GM21367 (cell line): ENCODE data around the gene LRRC74A.

Source experiments
- ATAC-seq: cut with Tn5 transposase; IDR thresholded peaks from one replicate; pipeline ENCODE4 v1.9.1; 2021; ENCODE audit not compliant: unreplicated experiment

LRRC74A gene

DNA sequence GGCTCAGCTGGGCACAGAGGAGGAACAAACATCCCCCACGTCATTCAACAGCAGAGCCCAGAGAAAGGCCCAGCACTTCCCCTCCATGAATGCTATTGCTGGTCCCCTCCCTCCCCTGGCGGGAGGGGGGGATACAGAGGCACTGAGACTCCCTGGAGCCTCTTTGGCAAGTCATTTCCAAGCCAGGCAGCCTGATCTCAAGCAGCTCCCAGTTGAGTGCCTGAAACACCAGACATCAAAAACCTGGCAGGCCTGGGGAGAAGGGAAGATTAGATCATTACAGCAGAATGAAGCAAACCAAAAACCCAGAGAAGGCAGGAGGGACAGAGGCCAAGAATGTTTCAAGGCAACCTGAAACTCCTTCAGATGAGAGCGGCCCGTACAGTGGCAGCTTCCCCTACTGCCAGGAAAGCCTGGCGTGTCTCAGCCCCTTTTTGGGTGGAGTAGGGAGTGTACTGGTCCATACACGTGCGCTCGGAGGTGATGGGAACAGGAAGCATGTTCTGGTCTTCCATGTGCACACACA lies 92.1 kb downstream of the LRRC74A start:
- ATAC-seq = no peak

DNA sequence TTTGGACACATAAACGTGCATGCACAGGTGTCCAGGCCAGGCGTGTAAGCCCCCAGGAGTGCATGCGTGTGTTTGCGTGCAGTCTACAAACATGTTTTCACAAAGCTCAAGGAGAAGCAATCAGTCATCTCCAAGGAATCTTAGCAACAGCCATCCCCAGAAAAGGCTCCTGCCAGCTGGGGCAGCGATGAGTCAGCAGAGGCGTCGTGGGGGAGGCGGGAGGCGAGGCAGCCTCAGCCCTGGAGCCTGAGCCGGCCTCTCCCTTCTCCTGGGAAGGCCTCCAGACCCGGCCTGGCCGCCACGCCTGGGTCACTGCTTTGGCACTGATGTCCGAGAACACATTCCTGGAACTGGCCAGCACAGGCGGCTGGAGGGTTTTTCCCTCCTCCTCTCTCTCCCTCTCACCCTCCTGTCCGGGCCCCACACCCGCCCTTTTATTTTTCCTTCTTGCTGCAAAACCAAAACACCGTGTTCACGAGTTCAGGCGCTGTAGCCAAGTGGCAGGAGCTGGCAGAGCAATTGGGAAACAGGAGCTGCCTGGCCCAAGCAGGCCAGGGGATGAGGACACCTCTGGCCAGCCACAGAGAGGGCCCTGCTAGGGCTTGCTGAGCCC lies 92.7 kb downstream of the LRRC74A start:
- ATAC-seq = no peak
